ENCODE data around the gene FOSL1. TPM values are rescaled to one million over a fixed set of nuclear protein-coding genes. Genes with fewer than 3 reads are reported as not detected.

Gene FOSL1
- total RNA-seq, 1 experiment from 2014 or later, result 2.7 TPM

DNA sequence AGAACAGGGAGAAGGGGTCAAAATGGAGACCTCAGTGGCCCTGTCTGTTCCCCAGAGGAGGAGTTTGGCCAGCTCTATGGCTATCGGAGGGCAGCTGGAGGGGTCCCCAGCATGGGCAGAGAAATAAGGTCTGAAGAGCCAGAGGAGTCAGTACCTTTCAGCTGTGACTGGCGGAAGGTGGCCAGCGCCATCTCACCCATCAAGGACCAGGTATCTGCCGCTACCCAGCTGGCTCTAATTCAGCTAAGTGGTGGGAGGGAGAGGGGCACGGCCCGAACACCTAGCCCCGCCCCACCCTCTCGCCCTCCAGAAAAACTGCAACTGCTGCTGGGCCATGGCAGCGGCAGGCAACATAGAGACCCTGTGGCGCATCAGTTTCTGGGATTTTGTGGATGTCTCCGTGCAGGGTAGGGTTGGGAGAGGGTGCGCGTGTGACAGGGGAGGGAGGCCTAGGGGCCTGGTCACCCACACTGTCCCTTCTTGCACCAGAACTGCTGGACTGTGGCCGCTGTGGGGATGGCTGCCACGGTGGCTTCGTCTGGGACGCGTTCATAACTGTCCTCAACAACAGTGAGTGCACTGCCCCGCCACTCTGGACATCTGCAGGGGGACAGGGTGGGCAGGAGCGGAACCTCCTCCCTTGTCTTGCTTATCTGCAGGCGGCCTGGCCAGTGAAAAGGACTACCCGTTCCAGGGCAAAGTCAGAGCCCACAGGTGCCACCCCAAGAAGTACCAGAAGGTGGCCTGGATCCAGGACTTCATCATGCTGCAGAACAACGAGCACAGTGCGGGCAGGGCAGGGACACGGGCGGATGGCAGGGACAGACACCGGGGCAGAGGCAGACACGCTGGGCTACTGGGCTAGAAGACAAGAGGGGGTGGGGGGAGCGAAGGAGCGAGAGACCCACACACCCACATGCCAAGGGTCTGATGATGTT, 17.8 kb downstream of the FOSL1 start:
- TF ChIP-seq, protein P1, sequence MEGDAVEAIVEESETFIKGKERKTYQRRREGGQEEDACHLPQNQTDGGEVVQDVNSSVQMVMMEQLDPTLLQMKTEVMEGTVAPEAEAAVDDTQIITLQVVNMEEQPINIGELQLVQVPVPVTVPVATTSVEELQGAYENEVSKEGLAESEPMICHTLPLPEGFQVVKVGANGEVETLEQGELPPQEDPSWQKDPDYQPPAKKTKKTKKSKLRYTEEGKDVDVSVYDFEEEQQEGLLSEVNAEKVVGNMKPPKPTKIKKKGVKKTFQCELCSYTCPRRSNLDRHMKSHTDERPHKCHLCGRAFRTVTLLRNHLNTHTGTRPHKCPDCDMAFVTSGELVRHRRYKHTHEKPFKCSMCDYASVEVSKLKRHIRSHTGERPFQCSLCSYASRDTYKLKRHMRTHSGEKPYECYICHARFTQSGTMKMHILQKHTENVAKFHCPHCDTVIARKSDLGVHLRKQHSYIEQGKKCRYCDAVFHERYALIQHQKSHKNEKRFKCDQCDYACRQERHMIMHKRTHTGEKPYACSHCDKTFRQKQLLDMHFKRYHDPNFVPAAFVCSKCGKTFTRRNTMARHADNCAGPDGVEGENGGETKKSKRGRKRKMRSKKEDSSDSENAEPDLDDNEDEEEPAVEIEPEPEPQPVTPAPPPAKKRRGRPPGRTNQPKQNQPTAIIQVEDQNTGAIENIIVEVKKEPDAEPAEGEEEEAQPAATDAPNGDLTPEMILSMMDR (IDR thresholded peaks at IDR 0.05; ENCODE audit: insufficient read depth in 1 of 2, low read depth in 1 of 2, low read length in 1 of 2, severe bottlenecking in 1 of 2, unreplicated experiment in 1 of 2), result no peak
- peaks cover 4% of the 10 kb centered on the region for H3K36me3 ChIP-seq (ENCODE audit: control insufficient read depth, insufficient read depth, low read length)
- ChIA-PET POLR2A (no interaction called here), CTCF (no interaction called here)
- Mint-ChIP-seq H3K27ac (ENCODE audit: unreplicated experiment) (no peak overlapping the region), H3K4me1 (ENCODE audit: low read depth, unreplicated experiment) (peaks cover 12% of the 10 kb centered on the region), H3K9me3 (ENCODE audit: unreplicated experiment) (no peaks in the 10 kb centered on the region), H3K4me3 (ENCODE audit: unreplicated experiment) (no peak overlapping the region), H3K36me3 (ENCODE audit: insufficient read depth, unreplicated experiment) (peaks cover 47% of the 10 kb centered on the region), H3K27me3 (ENCODE audit: insufficient read depth, unreplicated experiment) (no peaks in the 10 kb centered on the region)
- no peaks in the 10 kb centered on the region for H3K27me3 ChIP-seq (replicated peaks; ENCODE audit: control insufficient read depth, insufficient read depth, low read length)
- no TSS peak for BruUV-seq (replicated peaks)
- H3K4me3 ChIP-seq (ENCODE audit: low read depth, low read length), result no peak overlapping the region
- DNase-seq, result no peak
- intact Hi-C loops (cut with micrococcal nuclease; ENCODE audit: unreplicated experiment), result no loop called here
- H3K4me1 ChIP-seq, result peaks cover 11% of the 10 kb centered on the region
- no peaks in the 10 kb centered on the region for H3K9me3 ChIP-seq

DNA sequence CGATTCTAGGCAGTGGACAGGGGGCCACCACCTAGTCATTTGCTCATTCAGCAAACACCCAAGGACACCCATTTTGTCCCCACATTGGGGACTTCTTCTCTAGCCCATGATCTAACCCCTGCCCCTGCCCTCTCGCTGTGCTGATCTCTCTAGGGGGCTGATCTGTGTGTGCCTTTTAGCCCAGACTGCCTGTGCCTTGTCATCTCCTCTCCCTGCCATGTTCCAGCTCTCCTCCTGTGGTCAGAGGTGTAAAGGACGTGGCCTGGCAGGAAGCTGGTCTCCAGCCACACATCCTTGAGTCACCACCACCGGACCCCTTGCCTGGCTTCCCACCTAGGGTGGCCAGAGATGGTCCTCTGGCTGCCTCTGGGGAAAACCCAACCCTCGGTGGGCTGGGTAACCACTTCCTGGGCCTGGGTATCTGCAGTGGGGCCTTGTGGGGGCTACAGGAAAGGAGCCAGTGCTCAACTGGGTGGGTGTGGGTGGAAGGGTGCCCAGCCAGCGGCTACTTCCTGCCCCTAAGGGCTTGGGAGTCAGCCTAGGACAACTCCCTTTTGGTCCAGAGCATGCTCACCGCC, 19.3 kb downstream of the FOSL1 start:
- no TSS peak for BruUV-seq (replicated peaks)
- Mint-ChIP-seq H3K4me3 (ENCODE audit: unreplicated experiment) (no peak overlapping the region), H3K27ac (ENCODE audit: unreplicated experiment) (no peak overlapping the region), H3K36me3 (ENCODE audit: insufficient read depth, unreplicated experiment) (peaks cover 44% of the 10 kb centered on the region), H3K4me1 (ENCODE audit: low read depth, unreplicated experiment) (peaks cover 6% of the 10 kb centered on the region), H3K9me3 (ENCODE audit: unreplicated experiment) (no peaks in the 10 kb centered on the region), H3K27me3 (ENCODE audit: insufficient read depth, unreplicated experiment) (no peaks in the 10 kb centered on the region)
- Histone ChIP-seq H3K4me1 (peaks cover 4% of the 10 kb centered on the region; the same call in 1 of the 2 replicates), H3K36me3 (ENCODE audit: control insufficient read depth, insufficient read depth, low read length) (peaks cover 2% of the 10 kb centered on the region), H3K27me3 (replicated peaks; ENCODE audit: control insufficient read depth, insufficient read depth, low read length) (no peaks in the 10 kb centered on the region), H3K9me3 (no peaks in the 10 kb centered on the region), H3K4me3 (ENCODE audit: low read depth, low read length) (no peak overlapping the region)
- intact Hi-C loops (cut with micrococcal nuclease; ENCODE audit: unreplicated experiment), result no loop called here
- DNase-seq, result no peak
- ChIA-PET POLR2A (no interaction called here), CTCF (interaction anchor here (1.3 kb wide), 1 partner anchor 21 kb away, joined by 5 read pairs; the partner anchor contains the start of gene MUS81)
- TF ChIP-seq, protein P1 (IDR thresholded peaks at IDR 0.05; ENCODE audit: insufficient read depth in 1 of 2, low read depth in 1 of 2, low read length in 1 of 2, severe bottlenecking in 1 of 2, unreplicated experiment in 1 of 2), result no peak

DNA sequence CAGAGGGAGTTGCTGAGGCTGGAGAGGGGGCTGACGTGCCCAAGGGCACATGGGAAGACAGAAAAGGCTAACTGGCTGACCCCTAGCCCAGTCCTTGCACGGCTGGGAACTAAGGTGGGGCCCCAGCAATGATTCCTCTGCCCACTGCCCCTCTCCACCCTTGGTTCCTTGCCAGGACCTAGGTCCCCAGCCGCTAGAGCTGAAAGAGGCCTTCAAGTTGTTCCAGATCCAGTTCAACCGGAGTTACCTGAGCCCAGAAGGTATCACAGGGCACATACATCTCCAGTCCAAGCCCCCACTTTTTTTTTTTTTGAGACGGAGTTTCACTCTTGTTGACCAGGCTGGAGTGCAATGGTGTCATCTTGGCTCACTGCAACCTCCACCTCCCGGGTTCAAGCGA, 20.2 kb downstream of the FOSL1 start:
- H3K36me3 ChIP-seq (ENCODE audit: control insufficient read depth, insufficient read depth, low read length), result peaks cover 2% of the 10 kb centered on the region
- ChIA-PET CTCF (interaction anchor here (1.3 to 1.9 kb wide), 2 partner anchors 8 to 20 kb away, joined by 5 to 7 read pairs; partner anchors contain the start of genes FIBP and MUS81), POLR2A (interaction anchor here (0.6 kb wide), 1 partner anchor 21 kb away, joined by 3 read pairs; no protein-coding TSS in a partner anchor)
- no peaks in the 10 kb centered on the region for H3K27me3 ChIP-seq (replicated peaks; ENCODE audit: control insufficient read depth, insufficient read depth, low read length)
- Mint-ChIP-seq H3K27me3 (ENCODE audit: insufficient read depth, unreplicated experiment) (no peaks in the 10 kb centered on the region), H3K9me3 (ENCODE audit: unreplicated experiment) (no peaks in the 10 kb centered on the region), H3K27ac (ENCODE audit: unreplicated experiment) (no peak overlapping the region), H3K4me3 (ENCODE audit: unreplicated experiment) (no peak overlapping the region), H3K36me3 (ENCODE audit: insufficient read depth, unreplicated experiment) (peaks cover 35% of the 10 kb centered on the region), H3K4me1 (ENCODE audit: low read depth, unreplicated experiment) (peaks cover 6% of the 10 kb centered on the region)
- H3K4me3 ChIP-seq (ENCODE audit: low read depth, low read length), result no peak overlapping the region
- intact Hi-C loops (cut with micrococcal nuclease; ENCODE audit: unreplicated experiment), result no loop called here
- TF ChIP-seq, protein P1 (IDR thresholded peaks at IDR 0.05; ENCODE audit: insufficient read depth in 1 of 2, low read depth in 1 of 2, low read length in 1 of 2, severe bottlenecking in 1 of 2, unreplicated experiment in 1 of 2), result no peak
- DNase-seq, result no peak
- BruUV-seq (replicated peaks), result no TSS peak
- no peaks in the 10 kb centered on the region for H3K9me3 ChIP-seq
- peaks cover 3% of the 10 kb centered on the region; the same call in 1 of the 2 replicates for H3K4me1 ChIP-seq

Measured in Caco-2 (cell line).